Aorta (tissue), 5 donors: ENCODE results near the gene JAG2. TPM values are rescaled to one million over a fixed set of nuclear protein-coding genes. Genes with fewer than 3 reads are reported as not detected.

Experiments
- ATAC-seq: fragments of 200-7000 bp; cut with Tn5 transposase; one replicate; pipeline ENCODE4 v1.9.1; 2022; ENCODE audit warnings: moderate library complexity; ENCODE audit not compliant: low FRiP score
- DNase-seq, 2 donors: peaks; one replicate each; pipeline ENCODE4 v3.0.0-alpha.2; 2020
- H3K27ac ChIP-seq, 2 donors: one replicate each; pipeline ENCODE4 v1.5.1; 2013; ENCODE audit warnings: low read length in 2 of 2, mild to moderate bottlenecking in 2 of 2, moderate library complexity in 2 of 2, control low read depth in 1 of 2, inconsistent platforms in 1 of 2, low read depth in 1 of 2
- H3K27me3 ChIP-seq, 2 donors: one replicate each; pipeline ENCODE4 v1.6.1; 2013; ENCODE audit warnings: control low read depth in 1 of 2, low read length in 1 of 2, mild to moderate bottlenecking in 1 of 2, moderate library complexity in 1 of 2; ENCODE audit not compliant: insufficient read depth in 2 of 2, control insufficient read depth in 1 of 2
- H3K36me3 ChIP-seq, 2 donors: one replicate each; pipeline ENCODE4 v1.6.1; 2013; ENCODE audit warnings: control low read depth in 1 of 2, low read length in 1 of 2, mild to moderate bottlenecking in 1 of 2; ENCODE audit not compliant: insufficient read depth in 2 of 2, control insufficient read depth in 1 of 2
- H3K4me1 ChIP-seq, 2 donors: one replicate each; pipeline ENCODE4 v1.6.1; 2013; ENCODE audit warnings: low read length in 2 of 2, control low read depth in 1 of 2, mild to moderate bottlenecking in 1 of 2, moderate library complexity in 1 of 2; ENCODE audit not compliant: insufficient read depth in 2 of 2, control insufficient read depth in 1 of 2
- H3K4me3 ChIP-seq, 2 donors: one replicate each; pipeline ENCODE4 v1.5.1; 2013; ENCODE audit warnings: low read length in 2 of 2, control low read depth in 1 of 2, mild to moderate bottlenecking in 1 of 2
- H3K9me3 ChIP-seq: one replicate; pipeline ENCODE4 v1.6.1; 2013; ENCODE audit warnings: mild to moderate bottlenecking, low read length; ENCODE audit not compliant: control insufficient read depth
- WGBS, 2 donors: extraction: QIAGEN DNeasy Blood & Tissue Kit; methylation state at CpG; one replicate each; pipeline ENCODE4 v1.1.7; 2013; 5-methylcytosine and 5-hydroxymethylcytosine counted together
- intact Hi-C, 2 donors: fragments of 100-400 bp; cut with DNase I; formaldehyde crosslinking; loops; one replicate each; pipeline versions ENCODE4 v1.14.2 to v1.15.0; 2022
- polyA plus RNA-seq, 2 donors: library from polyadenylated mRNA; stranded (reverse); fragments of 200-250 nt; gene quantifications; one replicate each; pipeline ENCODE4 v1.2.3, GENCODE V29; 2013
- total RNA-seq, 2 donors: library from RNA; stranded (reverse); fragmentation: NEBNext Ultra II Directional; extraction: Animal tissue kit (Norgen Biotek cat#: 25700); gene quantifications; one replicate each; pipeline ENCODE4 v1.2.1, GENCODE V29; 2021
- donor health status: healthy with polysubstance abuse.
- donor health status: Bipolar disorder and iron deficiency.
- donor health status: DM: no; HTN: no; CAD: no.
- donor health status: DM: no; HTN: no; CAD: no.
- donor health status: DM: yes; HTN: yes; CAD: no.

Gene JAG2
- total and polyA plus RNA-seq, 4 donors, result 0.13 to 32.1 (median 8.1) TPM

DNA sequence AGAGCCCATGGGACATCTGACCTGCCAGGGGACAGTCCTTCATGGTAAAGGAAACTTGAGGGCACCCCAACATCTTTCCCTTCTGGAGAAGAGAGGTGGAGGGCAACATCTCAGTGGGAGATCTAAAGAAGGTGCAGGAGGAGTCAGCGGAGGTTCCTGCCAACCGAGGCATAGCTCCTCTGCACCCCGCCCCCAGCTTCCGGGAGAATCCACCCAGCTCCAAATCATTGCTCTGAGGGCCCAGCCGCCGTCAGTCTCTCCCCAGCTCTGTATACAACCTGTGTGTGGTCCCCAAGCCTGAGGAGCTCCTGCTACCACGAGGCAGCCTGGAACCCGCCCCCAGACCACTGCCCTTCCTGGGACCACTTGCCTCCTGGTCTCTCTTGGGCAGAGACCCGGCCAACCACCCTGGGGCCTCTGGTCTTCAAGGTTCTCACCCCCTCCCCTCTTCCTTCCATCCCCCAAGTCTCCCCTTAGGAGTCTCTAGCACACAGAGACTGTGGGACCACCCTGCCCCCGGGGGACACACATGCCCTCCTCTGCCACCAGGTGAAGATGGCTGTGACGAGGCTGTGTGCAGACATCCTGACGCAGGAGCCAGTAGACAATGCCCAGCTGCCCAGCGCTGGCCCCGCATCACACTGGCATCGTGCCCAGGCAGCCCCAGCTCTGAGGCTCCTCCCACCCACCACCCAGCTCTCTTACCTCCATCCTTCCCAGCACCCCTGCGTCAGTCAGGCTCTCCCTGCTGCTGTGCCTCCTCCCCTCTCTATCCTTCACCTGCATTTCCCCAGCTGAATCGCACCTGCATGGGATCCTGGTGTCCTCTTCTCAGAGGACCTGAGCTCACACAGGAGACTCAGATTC is 25.6 kb upstream of the JAG2 start:
- no peaks in the 10 kb centered on the region for H3K4me1 ChIP-seq
- ATAC-seq (no peak), DNase-seq (no peak)
- intact Hi-C loops, result no loop called here
- no peaks in the 10 kb centered on the region for H3K9me3 ChIP-seq
- WGBS, 2 donors, result 41 to 47% methylated on average over 17 of the region's 17 CpGs
- no peaks in the 10 kb centered on the region for H3K27me3 ChIP-seq
- H3K36me3 ChIP-seq, result no peaks in the 10 kb centered on the region
- no peak overlapping the region for H3K27ac ChIP-seq
- H3K4me3 ChIP-seq, result no peak overlapping the region

DNA sequence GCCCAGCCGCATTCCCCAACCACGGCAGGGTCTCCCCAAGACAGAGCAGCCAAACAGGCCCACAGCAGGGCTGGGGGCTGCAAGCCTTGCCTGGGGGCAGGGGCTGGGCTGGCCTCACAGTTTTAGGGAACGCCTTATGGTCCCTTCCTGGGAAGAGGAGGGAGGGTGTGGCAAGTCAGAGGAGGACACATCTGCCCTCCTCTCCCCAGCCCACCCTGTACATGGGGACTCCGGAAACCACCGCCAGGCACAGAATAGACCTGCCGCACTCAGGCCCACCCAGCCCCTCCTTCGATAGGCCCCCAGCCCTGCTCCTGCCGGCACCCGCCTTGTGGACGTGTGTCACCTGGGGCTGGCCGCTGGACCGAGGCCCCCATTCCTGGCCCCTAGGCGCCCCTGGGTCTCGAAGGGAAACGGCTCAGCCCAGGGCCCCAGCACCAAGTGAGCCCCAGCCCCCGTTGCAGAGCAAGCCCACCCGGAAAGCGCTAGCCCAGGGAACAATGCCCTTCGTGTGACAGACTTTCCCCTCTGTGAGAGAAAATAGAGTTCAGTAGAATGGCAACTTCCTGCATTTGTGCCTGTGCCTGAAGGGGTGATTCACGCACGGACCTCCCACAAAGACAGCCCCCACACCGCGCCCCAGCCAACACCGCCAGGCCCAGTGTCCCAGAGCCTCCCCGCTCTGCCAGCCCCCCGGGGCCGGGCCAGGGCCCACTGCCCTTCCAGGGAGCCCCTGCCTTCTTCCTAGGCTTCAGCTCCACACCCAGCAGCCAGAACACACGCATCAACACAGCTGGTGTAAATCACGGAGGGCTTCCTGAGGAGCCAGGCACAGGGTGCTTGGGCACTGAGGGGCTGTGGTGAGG is 24.5 kb upstream of the JAG2 start:
- H3K27ac ChIP-seq, result no peak overlapping the region
- 58 to 61% methylated on average over 29 of the region's 29 CpGs for WGBS, 2 donors
- no peak for ATAC-seq
- no peaks in the 10 kb centered on the region for H3K27me3 ChIP-seq
- no peaks in the 10 kb centered on the region for H3K9me3 ChIP-seq
- intact Hi-C loops, result no loop called here
- no peak for DNase-seq
- no peak overlapping the region for H3K4me3 ChIP-seq
- no peaks in the 10 kb centered on the region for H3K4me1 ChIP-seq
- no peaks in the 10 kb centered on the region for H3K36me3 ChIP-seq

DNA sequence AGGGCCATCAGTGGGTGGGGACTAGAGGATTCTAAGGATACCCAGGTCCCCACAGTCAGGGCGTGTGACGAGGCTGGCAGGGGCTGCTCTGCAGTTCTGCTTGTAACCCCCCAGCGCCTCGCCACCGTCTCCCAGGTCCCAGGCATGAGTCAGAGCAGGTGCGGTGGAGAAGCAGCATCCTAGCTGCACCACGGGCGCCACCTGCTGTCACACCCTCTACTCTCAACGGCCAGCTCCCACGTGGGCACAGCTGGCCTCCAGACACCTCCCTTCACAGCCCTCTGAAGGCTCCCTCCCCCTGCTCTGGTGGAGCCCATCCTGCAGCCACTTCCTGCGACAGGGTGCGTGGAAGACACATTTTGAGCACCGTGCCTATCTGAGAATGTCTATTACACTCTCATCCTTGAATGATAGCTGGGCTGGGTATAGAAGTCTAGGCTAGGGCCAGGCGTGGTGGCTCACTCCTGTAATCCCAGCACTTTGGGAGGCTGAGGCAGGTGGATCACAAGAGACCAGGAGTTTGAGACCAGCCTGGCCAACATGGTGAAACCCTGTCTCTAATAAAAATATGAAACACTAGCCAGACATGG is 19.5 kb upstream of the JAG2 start:
- Histone ChIP-seq H3K4me1 (no peaks in the 10 kb centered on the region), H3K27me3 (no peaks in the 10 kb centered on the region), H3K9me3 (no peaks in the 10 kb centered on the region), H3K4me3 (no peak overlapping the region), H3K36me3 (no peaks in the 10 kb centered on the region), H3K27ac (no peak overlapping the region)
- 70 to 74% methylated on average over 14 of the region's 14 CpGs for WGBS, 2 donors
- no peak for DNase-seq
- ATAC-seq, result no peak
- intact Hi-C loops, result no loop called here

DNA sequence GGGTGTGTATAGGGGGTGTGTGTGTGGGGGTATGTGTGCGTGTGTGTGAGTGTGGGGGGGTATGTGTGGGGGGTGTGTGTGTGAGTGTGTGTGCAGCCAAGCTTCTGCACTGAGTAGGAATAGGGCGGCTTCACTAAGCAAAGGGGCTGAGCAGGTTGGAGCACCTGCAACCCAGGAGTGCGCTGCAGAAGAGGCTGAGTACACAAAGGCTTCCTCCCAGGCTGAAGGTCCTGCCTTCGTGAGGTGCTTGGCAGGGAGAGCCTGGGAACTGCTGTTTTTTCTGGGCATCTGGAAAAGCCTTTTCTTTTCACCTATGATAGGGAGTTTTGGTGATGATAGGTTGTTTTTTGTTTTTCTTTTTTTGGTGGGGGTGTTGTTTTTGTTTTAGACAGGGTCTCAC is 18.5 kb upstream of the JAG2 start:
- intact Hi-C loops, result no loop called here
- Histone ChIP-seq H3K36me3 (no peaks in the 10 kb centered on the region), H3K4me3 (no peak overlapping the region), H3K4me1 (no peaks in the 10 kb centered on the region), H3K27me3 (no peaks in the 10 kb centered on the region), H3K27ac (no peak overlapping the region), H3K9me3 (no peaks in the 10 kb centered on the region)
- no peak for DNase-seq
- WGBS, 2 donors, result 53 to 71% methylated on average over 4 of the region's 4 CpGs
- no peak for ATAC-seq

DNA sequence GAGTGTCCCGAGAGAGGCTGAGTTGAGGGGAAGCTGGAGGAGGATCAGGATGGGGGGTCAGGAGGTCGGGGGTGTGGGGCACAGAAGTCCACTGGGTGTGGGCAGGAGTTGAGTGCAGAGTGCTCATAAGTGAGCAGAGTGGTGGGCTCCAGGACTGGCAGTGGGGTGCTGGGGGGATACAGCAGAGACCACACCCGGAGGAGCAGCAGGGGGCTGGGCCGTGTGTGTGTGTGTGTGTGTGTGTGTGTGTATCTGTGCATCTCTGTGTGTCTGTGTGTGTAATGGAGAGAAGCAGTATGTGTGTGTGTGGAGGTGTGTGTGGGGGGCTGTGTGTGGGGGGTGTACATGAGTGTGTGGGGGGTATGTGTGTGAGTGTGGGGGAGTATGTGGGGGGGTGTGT is 17.4 kb upstream of the JAG2 start:
- ATAC-seq, result no peak
- 42 to 71% methylated on average over 4 of the region's 4 CpGs for WGBS, 2 donors

DNA sequence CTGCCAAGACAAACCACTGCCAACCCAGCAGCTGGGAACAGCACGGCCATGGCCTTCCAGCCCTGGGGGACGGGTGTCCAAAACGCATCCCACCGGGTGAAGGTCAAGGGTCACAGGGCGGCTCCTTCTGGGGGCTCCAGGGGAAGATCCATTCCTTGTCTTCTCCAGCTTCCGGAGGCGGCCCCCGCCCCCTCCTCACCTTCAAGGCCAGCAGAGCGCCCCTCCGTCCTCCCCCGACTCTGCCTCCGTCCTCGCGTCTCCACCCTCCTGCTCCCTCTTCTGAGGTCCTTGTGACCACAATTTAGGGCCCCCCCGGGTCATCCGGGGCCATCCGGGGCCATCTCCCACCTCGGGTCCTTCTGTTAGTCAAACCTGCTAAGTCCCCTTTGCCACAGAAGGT is 16.4 kb upstream of the JAG2 start:
- no peaks in the 10 kb centered on the region for H3K27me3 ChIP-seq
- H3K4me1 ChIP-seq, result no peaks in the 10 kb centered on the region
- no peak overlapping the region for H3K27ac ChIP-seq
- DNase-seq, result no peak
- H3K4me3 ChIP-seq, result no peak overlapping the region
- no peaks in the 10 kb centered on the region for H3K9me3 ChIP-seq
- H3K36me3 ChIP-seq, result no peaks in the 10 kb centered on the region
- intact Hi-C loops, result no loop called here
- 79 to 81% methylated on average over 17 to 18 of the region's 18 CpGs for WGBS, 2 donors
- ATAC-seq, result no peak

More for the DNA sequence above, 17.4 kb upstream of the JAG2 start:
- no peaks in the 10 kb centered on the region for H3K36me3 ChIP-seq
- H3K27me3 ChIP-seq, result no peaks in the 10 kb centered on the region
- no peak overlapping the region for H3K4me3 ChIP-seq
- no peaks in the 10 kb centered on the region for H3K4me1 ChIP-seq
- H3K27ac ChIP-seq, result no peak overlapping the region
- intact Hi-C loops, result no loop called here
- no peak for DNase-seq
- H3K9me3 ChIP-seq, result no peaks in the 10 kb centered on the region

DNA sequence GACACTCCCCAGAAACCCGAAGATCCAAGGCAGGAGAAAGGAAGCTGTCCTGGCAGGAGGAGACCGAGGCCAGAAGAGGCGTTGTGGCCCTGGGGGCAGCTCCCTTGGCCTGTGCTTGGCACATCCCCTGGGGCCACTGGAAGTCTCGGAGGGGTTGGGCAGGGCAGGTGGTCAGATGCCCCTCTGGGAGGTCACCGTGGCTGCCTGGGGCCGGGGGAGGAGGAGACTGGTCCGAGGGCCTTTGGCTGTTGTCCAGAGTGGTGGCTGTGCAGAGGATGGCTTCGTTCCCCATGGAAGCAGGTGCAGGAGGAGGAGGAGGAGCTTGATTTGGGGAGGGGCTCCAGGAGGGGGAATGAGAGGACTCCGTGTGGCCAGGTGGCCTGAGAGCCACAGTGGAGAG is 15.9 kb upstream of the JAG2 start:
- Histone ChIP-seq H3K4me1 (no peaks in the 10 kb centered on the region), H3K9me3 (no peaks in the 10 kb centered on the region), H3K36me3 (no peaks in the 10 kb centered on the region), H3K4me3 (no peak overlapping the region), H3K27me3 (no peaks in the 10 kb centered on the region), H3K27ac (no peak overlapping the region)
- WGBS, 2 donors, result 80 to 83% methylated on average over 9 of the region's 9 CpGs
- DNase-seq (no peak), ATAC-seq (no peak)
- intact Hi-C loops, result loop anchor here in 1 of 2 donors (5.0 kb wide), 1 partner anchor 92 kb away; no protein-coding TSS in a partner anchor

DNA sequence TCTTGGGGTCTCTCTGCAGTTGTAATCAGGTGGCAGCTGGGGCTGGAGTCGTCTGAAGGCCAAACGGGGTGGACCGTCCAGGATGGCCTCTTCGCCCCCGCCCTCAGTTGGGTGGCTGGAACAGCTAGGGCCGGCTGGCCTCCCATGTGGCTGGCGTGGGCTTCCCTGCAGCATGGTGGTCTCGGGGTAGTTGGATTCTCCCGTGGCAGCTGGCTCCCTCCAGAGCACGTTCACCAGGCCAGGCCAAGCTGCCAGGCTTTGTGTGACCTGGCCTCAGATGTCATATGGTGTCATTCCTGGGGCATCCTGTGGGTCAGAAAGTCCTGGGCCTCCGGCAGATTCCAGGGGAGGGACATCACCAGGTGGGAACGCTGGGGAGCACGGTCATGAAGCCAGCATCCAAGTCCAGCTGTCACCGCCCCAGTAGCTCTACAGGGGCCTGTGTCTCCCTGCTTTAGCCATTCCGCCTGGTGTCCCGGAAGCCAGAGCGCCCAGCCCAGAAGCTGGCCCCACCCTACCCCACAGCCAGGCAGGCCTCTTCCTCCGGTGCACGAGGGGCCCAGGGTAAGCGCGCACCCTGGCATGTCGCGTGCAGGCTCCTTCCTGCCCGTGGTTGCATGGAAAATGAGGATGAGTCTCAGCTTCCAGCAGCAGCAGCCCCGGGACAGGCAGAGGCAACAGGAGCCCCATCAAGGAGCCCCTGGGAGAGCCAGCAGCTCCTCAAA is 13.9 kb upstream of the JAG2 start:
- Histone ChIP-seq H3K9me3 (no peaks in the 10 kb centered on the region), H3K4me3 (no peak overlapping the region), H3K36me3 (no peaks in the 10 kb centered on the region), H3K27ac (no peak overlapping the region), H3K4me1 (no peaks in the 10 kb centered on the region), H3K27me3 (no peaks in the 10 kb centered on the region)
- ATAC-seq, result no peak
- WGBS, 2 donors, result 86 to 89% methylated on average over 25 of the region's 25 CpGs
- intact Hi-C loops, result loop anchor here in 1 of 2 donors (5.0 kb wide), 1 partner anchor 90 kb away; no protein-coding TSS in a partner anchor
- no peak for DNase-seq
